HuH-7.5 (cell line): ENCODE data around the gene UBA1.

ENCODE experiments used
- DNase-seq: peaks from one replicate; pipeline ENCODE4 v3.0.0; 2011; ENCODE audit warnings: low spot score

The UBA1 gene

DNA sequence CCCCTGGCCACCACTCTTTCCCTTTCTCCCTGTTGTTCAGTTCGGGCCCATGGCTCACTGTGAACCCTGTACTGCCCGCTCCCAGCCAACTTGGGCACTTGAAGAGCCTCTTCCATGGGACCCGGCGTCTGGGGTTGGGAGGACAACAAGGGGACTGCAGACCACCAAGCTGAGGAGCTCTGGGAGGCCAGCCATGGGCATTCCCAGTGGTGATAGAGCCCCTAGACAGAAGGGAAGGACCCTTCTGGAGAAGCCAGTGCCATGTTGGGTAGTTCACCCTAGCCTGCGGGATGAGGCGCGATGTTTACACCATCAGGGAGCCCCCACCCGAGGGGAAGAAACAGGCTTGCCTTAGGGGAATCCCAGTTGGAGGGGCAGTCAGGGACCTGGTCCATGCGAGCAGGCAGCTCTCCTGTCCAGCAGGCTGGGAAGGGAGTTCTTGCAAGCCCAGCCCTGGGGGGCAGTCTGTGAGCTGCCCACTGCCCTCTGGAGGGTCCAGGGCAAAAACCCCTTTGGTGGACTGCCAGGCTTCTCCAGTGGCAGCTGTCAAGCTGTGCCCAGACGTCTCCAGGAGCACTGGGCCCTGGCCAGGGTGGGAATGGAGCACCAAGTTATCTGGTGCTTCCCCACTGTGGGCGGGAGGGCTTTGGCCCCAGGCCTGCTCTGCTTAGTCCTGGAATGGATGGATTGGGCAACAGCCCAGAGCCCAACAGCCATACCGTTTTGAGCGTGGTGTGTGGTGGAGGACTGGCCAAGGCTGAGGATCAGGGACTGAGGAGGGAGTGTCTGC, 23.7 kb upstream of the UBA1 start:
- DNase-seq: no peak

DNA sequence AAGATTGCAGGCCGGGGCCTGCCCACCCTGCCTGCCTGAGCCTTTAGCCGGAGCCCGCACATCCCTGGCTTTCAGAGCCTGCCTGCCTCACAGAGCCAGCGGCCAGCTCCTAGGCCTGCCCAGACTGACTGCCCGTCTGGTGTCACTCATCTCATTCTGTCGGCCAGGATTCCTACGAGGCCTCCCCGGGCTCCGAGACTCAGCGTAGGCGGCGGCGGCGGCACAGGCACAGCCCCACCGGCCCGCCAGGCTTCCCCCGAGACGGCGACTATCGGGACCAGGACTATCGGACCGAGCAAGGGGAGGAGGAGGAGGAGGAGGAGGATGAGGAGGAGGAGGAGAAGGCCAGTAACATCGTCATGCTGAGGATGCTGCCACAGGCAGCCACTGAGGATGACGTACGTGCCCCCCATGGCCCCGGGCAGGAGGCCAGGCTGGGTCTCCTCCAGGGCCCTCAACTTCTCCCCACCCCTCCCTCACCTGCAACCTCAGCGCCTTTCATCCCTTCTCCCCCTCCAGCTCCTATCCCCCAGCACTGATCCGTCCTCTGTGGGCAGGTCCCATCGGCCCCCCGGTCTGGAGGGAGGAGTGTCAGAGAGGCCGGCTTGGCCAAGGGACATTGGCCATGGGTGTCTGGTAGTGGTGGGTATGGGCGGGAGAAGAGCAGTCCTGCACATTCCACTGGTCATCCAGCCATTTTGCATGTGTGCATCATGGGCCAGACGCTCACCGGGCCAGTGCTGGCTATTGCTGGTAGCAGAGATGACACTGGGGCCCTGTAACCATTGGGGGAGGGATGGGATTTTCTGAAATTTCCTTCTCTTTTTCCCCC, 22.6 kb upstream of the UBA1 start:
- no peak for DNase-seq

DNA sequence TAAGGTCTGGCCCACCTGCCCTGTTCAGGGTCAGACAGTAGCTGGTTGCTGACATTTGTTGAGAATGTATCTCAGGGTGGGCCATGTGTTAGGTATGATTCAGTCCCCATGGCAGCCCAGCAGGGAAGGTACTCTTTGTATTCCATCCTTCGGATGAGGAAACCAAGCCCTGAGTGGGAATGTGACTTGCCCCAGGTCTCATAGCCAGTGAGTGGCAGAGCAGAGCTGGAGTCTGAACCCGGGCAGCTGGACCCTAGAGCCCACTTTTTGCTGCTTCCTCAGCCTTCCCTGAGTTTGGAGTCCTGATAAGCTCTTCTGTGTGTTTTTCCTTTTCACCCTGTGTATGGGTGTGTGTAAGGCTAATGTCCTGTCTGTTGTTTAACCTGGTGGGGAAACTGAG, 21.6 kb upstream of the UBA1 start:
- DNase-seq: no peak

DNA sequence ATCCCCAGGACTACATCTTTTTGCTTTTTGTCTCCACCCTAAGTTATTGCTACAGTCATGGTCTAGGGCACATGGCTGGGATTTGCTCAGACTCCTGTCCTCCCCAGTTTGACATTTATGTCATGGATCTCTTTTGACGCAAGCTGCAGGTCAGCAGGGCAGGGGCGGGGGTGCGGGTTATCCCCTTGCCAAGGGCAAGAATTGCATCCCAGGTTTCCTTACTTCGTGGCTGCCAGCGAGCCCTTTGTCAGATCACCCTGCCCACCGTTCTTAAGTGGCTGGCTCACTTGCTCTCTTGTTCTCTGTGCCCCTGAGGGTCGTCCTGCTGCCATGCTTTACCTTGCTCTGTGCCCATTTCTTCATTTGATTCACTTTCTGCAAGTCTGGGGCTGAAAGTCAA, 21.1 kb upstream of the UBA1 start:
- DNase-seq: no peak

DNA sequence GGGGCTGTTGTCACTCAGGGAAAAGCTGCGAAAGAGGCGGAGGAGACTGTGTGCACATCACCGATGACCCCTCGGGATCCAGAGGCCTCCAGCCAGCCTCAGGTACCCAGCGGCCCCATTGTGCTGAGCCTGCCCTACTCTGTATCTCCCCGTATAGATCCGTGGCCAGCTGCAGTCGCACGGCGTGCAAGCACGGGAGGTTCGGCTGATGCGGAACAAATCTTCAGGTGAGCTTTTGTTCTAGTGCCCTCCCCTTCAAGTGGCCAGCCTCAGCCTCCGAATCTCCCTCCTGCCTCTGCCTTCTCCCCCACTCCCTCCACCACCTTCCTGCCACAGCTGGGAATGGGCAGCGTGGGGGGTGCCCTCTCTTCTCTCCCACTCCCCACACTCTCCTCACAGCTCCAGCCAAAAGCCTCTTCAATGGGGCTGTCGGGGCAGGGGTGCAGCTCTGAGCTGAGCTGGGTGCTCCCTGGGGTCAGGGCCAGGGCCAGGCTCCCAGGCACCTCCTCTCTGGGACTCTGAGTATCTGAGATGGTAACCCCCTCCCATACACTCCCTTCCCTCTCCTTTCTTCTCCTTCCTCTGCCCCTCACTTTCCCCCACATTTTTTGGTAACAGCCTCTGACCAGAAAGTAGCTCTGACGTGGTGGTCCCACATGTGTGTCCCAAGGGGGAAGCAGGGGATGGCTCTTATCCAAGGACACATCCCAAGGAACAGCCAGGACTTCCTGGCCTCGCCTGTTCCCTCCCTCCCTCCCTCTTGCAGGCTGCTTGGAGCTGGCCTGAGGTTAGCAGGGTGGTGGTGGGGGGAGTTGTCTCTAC, 20.4 kb upstream of the UBA1 start:
- DNase-seq: no peak

DNA sequence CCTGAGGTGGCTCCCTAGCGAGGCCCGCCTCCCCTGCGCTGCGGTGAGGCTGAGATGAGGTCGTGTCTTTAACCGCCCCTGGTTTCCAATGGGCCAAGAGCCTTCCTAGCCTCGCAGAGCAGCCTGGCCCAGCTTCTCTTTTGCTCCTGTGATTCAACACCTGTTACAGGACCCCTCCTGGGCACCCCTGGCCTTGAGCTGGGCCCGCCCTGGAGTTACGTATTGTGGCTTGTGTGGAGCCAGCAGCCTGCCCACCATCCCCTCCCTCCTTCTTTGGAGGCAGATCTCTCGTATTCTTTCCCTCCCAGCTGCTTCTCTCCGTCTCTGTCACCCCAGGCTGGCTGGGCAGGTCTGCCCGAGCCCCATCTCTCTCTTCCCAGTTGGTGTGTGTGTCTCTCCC, 19.3 kb upstream of the UBA1 start:
- DNase-seq: no peak

DNA sequence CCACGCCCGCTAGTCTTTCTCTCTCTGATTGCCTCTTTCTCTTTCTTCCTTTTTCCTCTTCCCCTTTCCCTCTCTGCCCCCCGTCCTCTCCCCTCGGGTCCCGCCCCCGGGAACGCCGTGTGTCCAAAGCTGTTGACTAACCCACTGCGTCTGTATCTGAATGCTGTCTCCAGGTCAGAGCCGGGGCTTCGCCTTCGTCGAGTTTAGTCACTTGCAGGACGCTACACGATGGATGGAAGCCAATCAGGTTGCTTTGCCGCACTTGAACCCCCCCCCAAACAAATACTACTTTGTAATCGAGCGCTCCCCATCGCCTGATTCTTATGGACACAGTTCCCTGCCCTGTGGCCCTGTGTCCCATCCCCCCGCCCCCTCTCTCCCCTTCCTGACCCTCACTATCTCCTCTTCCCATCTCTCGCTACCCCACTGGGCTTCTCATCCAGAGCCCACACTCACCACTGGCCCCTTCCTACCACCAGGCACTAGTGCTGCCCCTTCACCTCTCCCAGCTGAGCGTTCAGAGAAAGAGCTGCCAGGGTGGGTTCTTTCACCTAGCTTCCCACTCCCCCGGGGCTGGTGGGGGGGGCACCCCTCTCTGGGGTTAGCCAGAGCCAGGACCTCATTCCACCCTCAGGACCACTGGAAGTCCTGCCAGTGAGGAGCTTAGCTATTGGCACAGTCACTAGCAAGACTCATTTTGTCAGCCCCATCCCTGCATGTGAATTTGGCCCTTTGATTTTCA, 18.6 kb upstream of the UBA1 start:
- DNase-seq: no peak

DNA sequence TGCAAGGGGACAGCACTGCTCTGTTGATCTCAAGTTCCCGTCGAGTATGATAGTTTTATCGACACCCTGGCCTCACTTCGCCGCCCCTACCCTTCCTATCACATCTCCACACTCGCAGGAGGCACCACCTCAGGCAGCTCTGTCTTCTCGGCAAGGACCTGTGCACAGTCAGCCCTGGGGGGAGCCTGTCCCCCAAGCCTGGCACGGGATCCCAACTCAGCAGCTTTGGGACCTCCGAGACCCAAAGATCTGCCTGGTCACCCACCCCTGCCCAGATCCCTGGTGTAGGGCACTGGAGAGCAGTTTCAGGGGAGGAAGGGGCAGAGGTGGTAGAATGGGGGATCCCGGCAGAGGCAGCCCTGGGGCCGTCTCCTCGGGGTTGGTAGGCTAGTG, 18.0 kb upstream of the UBA1 start:
- no peak for DNase-seq

DNA sequence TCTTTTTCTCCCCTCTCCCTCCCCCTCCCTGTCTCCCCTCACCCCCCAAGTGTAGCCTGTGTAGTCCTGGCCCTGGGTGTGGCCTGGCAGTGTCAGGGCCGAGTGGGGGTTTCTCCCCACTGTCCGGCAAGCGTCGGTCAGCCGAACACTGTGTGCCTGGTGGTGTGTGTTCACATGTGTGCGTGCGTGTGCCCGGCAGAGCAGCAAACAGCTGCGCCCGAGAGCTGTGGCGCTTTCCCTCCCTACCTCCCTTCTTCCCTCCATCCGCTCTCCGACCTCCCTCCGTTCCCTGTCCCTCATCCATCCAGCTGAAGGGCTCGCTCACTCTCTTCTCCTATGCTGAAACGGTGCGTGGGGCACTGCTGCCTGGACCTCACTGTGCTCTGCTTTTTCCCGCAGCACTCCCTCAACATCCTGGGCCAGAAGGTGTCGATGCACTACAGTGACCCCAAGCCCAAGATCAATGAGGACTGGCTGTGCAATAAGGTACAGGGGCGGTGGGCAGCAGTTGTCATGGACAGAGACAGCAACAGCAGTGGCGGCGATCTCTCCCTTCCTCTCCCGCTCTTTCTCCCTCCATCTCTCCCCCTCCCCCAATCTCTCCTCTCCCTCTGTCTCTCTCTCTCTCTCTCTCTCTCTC, 17.4 kb upstream of the UBA1 start:
- DNase-seq: no peak

DNA sequence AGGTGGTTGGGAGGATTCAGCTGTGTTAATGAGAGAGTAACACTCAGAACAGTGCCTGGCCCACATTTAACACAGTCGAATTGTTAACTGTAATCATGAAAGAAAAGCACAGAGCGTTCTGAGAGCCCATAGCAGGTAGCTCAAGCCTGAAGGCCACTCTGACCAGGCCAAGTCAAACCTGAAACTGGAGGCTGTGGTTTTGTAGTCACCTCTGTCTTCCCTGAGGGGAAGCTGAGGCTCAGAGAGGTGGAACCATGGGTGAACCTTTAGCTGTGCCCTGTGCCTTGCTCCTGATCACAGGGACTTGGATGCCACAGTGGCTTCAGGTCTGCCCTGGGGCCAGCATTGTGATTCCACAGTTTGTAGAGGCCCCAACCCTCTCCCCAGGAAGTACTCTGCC, 16.6 kb upstream of the UBA1 start:
- DNase-seq: no peak

DNA sequence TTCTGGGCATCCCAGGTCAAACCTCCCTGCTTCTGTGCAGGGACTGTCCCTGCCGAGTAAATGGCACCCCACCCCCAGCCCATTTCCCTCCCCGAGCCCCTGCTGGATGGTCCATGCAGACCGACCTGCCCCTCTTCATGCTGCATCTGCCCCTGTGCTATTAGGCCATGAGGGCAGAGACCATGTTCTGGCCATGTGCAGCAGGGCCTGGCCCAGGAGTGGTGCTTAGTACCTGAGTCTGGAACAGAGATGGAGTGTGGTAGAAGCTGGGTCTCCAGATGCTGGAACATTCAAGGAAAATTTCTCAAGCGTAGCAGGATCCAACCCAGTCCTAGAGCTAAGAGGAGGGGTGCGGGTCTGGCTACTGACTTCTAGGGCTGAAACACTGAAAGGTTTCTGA, 15.3 kb upstream of the UBA1 start:
- DNase-seq: no peak

DNA sequence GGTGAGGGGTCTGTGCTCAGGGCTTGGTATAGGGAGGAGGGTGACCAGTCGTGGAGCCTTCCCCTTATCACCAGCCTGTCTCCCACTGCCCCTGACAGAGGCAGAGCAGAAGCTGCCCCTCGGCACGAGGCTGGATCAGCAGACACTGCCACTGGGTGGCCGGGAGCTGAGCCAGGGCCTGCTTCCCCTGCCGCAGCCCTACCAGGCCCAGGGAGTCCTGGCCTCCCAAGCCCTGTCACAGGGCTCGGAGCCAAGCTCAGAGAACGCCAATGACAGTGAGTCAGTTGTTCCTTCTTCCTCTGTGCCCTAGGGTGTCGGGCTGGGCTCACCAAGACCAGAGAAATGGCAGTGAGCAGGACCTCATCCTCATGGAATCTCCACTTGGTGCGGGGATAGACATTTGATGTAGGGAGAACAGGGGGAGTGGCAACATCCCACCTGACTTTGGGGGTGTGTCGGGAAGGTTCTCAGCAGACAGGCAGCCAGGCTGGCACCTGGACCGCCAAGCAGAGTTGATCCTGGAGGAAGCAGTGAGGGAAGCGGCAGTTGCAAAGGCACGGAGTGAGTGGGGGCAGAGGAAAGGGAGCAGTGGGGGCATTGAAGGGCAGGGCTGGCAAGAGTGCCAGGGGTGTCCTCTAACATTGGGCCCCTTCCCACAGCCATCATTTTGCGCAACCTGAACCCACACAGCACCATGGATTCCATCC, 14.3 kb upstream of the UBA1 start:
- no peak for DNase-seq

DNA sequence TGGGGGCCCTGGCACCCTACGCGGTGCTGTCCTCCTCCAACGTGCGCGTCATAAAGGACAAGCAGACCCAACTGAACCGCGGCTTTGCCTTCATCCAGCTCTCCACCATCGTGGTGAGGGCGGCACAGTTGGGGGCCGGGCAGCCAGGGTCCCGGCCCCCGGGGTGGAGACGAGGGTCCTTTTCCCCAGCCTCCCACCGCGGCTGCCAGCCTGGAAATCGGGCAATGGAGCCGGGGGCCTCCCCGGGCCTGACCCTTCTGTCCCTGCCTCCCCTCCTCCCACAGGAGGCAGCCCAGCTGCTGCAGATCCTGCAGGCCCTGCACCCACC, 13.7 kb upstream of the UBA1 start:
- DNase-seq: no peak

DNA sequence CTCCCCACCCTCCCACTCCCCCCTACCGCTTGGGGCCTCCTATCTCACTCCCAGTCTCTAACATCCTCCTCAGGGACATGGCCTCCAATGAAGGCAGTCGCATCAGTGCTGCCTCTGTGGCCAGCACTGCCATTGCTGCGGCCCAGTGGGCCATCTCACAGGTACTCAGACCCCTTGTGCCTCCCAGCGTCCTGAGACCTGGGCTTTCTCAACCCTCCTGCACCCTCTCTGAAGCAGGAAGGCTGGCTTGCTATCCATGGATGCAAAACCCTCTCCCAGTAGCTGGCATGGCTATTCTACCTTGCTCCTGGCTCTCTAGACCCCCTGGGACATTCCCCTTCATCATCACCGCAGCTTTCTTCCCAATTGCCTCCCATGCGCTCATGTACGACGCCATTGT, 13.3 kb upstream of the UBA1 start:
- DNase-seq: no peak

DNA sequence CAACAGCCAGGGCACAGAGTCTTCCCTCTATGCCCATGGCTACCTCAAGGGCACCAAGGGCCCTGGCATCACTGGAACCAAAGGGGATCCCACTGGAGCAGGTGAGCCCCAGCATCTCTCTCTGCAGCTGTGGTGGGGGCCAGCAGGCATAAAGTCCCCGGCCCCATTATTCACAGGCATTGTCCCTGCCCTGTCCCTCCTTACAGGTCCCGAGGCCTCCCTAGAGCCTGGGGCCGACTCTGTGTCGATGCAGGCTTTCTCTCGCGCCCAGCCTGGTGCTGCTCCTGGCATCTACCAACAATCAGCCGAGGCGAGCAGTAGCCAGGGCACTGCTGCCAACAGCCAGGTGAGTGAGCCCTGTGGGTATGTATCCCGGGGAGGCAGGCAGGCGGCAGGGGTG, 12.3 kb upstream of the UBA1 start:
- no peak for DNase-seq

DNA sequence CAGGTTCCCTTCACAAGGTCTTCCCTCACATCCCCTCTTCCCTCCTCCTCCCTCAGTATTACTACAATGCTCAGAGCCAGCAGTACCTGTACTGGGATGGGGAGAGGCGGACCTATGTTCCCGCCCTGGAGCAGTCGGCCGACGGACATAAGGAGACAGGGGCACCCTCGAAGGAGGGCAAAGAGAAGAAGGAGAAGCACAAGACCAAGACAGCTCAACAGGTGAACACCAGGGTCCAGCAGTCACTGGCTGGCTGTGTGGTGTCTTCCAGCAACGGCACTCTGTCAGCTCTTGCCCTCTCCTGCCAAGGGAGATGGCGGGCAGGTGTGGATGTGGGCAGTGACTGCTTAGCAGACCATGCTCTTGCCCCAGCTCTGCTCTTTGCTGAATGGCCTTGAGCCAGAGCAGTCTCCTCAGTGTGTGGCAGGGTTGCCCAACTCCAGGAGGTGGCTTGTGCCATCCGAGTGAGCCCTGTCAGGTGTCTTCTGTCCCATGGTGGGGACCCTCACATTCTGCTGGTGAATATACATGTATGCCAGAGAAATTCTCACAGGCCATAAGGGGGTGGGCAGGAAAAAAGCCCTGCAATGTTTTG, 11.4 kb upstream of the UBA1 start:
- no peak for DNase-seq

DNA sequence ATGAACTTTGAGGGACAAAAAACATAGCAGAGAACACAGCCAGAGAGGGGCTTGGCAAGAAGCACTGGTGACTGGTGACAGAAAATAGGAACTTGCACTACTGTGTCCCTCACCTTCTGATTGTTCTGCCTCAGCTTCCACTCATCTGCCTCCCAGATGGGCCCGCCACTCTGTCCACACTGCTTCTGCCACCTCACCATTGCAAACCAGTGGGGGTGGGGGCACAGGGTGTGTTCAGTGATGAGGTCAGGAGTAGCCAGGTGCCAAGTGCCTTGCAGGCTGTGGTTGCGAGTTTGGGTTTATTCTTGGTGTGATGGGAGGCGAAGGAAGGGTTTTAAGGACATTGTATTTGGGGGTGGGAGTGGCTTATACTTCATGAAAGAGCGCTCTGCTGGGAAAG, 9.1 kb upstream of the UBA1 start:
- no peak for DNase-seq

DNA sequence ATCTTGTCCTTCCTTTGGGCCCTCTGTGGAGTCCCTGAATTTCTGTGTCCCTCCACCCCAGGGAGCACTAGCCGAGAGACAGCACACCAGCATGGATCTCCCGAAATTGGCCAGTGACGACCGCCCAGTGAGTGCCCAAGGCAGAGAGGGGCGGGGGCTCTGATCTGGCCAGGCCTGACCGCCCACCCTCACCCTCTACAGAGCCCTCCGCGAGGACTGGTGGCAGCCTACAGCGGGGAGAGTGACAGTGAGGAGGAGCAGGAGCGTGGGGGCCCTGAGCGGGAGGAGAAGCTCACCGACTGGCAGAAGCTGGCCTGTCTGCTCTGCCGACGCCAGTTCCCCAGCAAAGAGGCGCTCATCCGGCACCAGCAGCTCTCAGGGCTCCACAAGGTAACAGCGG, 8.4 kb upstream of the UBA1 start:
- DNase-seq: no peak

DNA sequence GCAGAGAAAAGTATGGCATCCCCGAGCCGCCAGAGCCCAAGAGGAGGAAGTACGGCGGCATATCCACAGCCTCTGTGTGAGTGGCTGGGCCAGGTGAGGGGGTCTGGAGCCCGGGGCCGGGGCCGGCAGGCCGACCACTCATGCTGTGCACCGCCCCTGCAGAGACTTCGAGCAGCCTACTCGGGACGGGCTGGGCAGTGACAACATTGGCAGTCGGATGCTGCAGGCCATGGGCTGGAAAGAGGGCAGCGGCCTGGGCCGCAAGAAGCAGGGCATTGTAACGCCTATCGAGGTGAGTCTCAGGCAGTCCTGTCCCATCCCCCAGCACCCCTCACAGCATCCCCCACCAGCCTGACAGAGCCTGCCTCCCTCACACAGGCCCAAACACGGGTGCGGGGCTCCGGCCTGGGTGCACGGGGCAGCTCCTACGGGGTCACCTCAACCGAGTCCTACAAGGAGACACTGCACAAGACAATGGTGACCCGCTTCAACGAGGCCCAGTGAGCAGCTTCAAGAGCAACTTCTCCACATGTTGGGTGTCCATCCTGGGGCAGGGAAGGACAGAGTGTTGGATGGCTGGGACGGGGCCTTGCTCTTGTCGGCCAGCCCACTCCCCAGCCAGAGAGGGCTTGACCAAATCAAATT, 7.4 kb upstream of the UBA1 start:
- no peak for DNase-seq

DNA sequence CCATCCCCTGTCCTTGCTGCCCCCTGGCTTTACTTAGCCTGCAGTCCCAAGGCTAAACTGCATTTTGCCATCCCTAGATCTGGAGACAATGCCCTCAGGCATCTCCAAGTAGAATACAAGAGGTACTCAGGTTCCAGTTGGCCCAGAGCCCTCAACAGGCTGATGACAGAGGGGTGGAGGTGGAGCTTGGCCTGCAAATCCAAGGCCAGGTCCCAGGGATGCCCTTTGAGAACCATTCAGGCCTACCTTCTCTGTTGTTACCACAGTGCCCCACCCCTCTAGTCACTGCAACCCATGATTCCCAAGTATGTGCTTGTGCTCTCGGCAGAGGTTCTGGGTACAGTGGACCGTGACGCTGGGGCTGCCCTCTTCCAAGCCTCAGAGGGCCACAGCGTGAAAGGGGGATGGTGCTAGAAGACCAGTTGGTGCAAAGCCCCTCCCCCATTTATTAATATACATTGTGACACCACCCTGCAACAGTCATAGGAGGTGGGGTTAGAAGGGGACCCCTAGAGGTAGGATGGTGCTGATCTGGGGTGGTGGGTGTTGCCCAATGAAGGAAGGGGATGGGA, 6.4 kb upstream of the UBA1 start:
- DNase-seq: no peak
